KG1 (cell line): ENCODE measurements around the gene OR51S1.
"Not testable (repeated sequence)": the region's sequence is repeated elsewhere in the genome, so short reads cannot be mapped to it uniquely, and the experiment has no call there.

Experiments used
- DNase-seq: peaks from one replicate; lab custom pipeline; 2025; lab: John Stamatoyannopoulos, UW

Gene OR51S1

GRCh38 chr11:4808476-4808875 lies 40.5 kb downstream of the OR51S1 start:
- no peak for DNase-seq

GRCh38 chr11:4804280-4804679 lies 44.7 kb downstream of the OR51S1 start, which contains the start of gene OR52R1:
Gene OR52R1 (minus strand): TSS chr11:4804380. CDS start chr11:4804380, 0 bp downstream.
- no peak for DNase-seq

- not testable (repeated sequence) for DNase-seq
Measured at GRCh38 chr11:4801316-4801715, 47.7 kb downstream of the OR51S1 start.

- no peak for DNase-seq
Measured at GRCh38 chr11:4798427-4799183, 50.4 kb downstream of the OR51S1 start.
